ENCODE measurements around the gene HAUS1.

HAUS1 gene

DNA sequence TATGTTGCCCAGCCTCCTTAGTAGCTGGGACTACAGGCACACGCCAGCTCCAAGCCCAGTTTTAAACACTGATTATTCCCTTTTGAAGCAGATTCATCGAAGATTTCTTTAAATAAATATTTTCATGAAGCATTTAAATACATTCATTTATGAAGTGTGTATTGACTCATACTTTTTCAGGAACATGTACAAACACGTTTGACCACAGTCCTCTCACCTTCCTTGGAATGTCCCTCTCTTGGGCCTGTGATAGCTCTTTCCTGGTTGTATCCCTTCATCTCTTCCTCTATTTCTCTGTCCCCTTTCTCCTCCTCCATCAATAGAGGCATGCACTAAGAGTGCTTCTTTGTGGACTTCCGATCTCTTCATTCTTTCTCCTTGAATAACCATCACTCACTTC lies 34.7 kb upstream of the HAUS1 start:
- DNase-seq (ENCODE audit: insufficient read length, low spot score) (no peak), FAIRE-seq (peak; percentile 47)
- TF ChIP-seq SPI1 (IDR thresholded peaks at IDR 0.05; ENCODE audit: low read depth, low read length) (0 out of 2 replicates have a peak, but pooled peaks have one; percentile 16), TAF1 (IDR thresholded peaks at IDR 0.05; ENCODE audit: low read depth, low read length) (no peak)

DNA sequence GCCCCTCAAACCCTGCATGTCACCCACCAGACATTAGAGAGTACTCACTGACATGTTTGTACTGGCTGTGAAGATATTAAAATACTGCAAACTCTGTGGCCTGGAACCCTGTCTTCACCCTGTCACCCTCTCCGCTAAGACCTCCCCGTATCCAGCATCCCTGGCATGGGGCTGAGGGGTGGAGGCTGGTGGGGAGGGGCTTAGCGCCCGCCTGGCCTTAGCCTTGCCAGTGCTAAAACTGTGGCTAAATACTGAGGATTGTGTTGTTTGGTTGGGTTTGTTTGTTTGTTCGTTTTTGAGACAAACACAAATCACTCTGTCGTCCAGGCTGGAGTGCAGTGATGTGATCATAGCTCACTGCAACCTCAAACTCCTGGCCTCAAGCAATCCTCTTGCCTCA lies 34.0 kb upstream of the HAUS1 start:
- TF ChIP-seq TAF1 (IDR thresholded peaks at IDR 0.05; ENCODE audit: low read depth, low read length) (no peak), POLR2A (IDR thresholded peaks at IDR 0.05; ENCODE audit: low read depth, low read length) (no peak), POLR2AphosphoS5 (IDR thresholded peaks at IDR 0.05; ENCODE audit: low read depth, low read length) (no peak), SPI1 (IDR thresholded peaks at IDR 0.05; ENCODE audit: low read depth, low read length) (no peak), PAX5 (IDR thresholded peaks at IDR 0.05; ENCODE audit: insufficient read depth, low read length, severe bottlenecking) (no peak), POU2F2 (IDR thresholded peaks at IDR 0.05; ENCODE audit: low read depth, low read length) (no peak)
- DNase-seq (ENCODE audit: insufficient read length, low spot score) (no peak), FAIRE-seq (peak; percentile 74)

DNA sequence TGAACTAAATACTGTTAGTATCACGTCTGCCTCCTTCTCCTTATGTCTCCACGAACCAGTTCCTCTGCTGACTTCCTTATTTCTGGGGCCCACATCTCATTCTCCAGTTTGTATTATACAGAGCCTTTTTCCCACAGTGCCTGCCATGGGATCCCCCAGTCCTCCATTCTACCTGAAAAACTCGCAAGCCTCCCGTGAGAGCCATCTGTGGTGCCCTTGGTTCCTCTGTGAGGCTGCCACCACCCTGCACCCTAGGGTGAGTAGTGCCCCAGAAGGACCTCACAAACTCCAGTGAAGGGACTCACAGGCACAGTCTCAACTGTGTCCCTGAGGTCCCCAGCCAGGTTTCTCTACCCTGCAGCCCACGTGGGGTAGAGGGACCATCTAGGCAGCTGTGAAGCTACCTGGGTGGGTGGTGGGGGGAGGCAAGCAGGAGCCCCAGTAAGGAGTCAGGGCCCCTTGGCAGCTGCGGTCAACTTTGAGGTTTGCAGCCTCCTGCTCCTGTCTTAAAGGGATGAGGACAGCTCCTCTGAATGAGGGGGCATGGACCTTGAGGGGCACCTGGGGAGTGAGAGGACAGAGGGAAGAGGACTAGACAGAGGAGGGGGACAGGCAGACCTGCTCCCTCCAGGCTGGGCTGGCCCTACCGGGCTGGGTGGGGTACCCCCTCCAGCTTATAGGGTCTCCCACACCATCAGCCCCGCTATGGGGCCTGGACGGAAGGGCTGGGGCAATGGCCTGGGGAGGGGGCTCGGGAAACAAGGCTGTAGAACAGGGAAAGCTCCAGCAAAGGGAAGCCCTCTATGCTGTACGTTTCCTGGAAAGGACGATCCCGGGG lies 33.2 kb upstream of the HAUS1 start:
- FAIRE-seq (peak; percentile 52), DNase-seq (ENCODE audit: insufficient read length, low spot score) (no peak)
- peak; percentile 74 for TF ChIP-seq SPI1 (IDR thresholded peaks at IDR 0.05; ENCODE audit: low read depth, low read length)
- no peak for TF ChIP-seq TAF1 (IDR thresholded peaks at IDR 0.05; ENCODE audit: low read depth, low read length)

DNA sequence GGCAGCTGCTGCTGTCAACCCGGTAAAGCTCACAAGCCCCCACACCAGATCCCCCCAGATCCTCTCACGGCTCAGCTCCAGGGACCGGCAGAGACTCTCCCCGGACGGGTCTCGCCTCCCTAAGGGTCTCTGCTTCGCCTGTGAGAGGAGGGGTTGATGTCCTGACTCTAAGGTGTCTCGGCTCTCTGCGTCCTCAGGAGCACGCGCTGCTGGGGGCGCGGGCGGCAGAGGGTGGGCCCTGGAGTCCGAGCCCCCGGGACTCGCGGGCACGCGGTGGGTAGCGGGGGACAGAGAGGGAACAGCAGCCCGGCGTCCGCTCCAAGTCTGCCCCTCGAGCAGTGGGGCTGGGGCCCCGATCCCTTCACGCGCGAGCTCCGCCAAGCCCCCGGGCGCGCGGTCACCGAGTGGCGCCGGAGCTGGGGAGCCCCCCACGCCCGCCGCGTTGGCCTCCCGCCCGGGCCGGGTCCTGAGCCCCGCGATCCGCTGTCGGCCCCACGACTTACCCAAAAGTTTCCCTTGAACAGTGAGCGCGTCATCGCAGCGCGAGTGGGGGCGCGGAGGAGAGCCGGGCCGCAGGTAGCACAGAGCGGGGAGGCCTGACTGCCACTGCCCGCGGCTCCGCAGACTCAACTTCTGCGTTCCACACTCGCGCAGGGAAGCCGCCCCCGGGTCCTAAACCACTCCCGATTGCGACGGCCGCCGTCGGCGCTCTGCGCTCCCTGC lies 32.4 kb upstream of the HAUS1 start, which contains the start of gene PSTPIP2:
Gene PSTPIP2 (minus strand): TSS at position 608 of the 723 bp plus-strand sequence. CDS start 72 bp downstream, at position 536.
- peak; percentile 49 for DNase-seq (ENCODE audit: insufficient read length, low spot score)
- peak; percentile 90 for FAIRE-seq
- TF ChIP-seq POU2F2 (IDR thresholded peaks at IDR 0.05; ENCODE audit: low read depth, low read length) (peak; percentile 39; the same call in 1 of the 2 replicates), POLR2A (IDR thresholded peaks at IDR 0.05; ENCODE audit: low read depth, low read length) (peak; percentile 60), POLR2AphosphoS5 (IDR thresholded peaks at IDR 0.05; ENCODE audit: low read depth, low read length) (peak; percentile 51; the same call in 1 of the 2 replicates), TAF1 (IDR thresholded peaks at IDR 0.05; ENCODE audit: low read depth, low read length) (peak; percentile 62; the same call in 1 of the 2 replicates), SPI1 (IDR thresholded peaks at IDR 0.05; ENCODE audit: low read depth, low read length) (no peak)

DNA sequence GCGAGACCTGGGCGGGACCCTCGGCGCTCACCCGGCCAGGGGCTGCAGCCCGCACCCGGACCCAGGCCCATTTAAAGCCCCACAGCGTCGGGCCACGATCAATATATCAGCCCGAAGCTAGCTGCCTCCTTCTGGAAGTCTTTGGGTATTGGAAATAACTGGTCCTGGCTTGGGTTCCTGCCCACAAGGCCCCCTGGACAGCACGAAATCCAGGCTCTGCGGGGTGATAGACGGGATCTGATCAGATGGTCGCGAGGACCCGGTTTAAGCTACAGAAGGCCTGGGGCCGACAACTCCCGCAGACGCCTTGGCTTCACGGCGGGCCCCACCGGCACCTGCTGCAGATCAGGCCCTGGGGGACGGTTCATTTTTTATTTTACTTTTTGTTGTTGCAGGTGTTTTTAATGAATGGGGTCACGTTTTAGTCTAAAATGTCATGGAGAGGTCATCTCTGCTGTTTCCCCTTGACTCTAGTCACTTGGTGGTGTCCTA lies 31.8 kb upstream of the HAUS1 start:
- FAIRE-seq = no peak
- no peak for DNase-seq (ENCODE audit: insufficient read length, low spot score)
- TF ChIP-seq POU2F2 (IDR thresholded peaks at IDR 0.05; ENCODE audit: low read depth, low read length) (0 out of 2 replicates have a peak, but pooled peaks have one; percentile 4), PAX5 (IDR thresholded peaks at IDR 0.05; ENCODE audit: insufficient read depth, low read length, severe bottlenecking) (no peak)

DNA sequence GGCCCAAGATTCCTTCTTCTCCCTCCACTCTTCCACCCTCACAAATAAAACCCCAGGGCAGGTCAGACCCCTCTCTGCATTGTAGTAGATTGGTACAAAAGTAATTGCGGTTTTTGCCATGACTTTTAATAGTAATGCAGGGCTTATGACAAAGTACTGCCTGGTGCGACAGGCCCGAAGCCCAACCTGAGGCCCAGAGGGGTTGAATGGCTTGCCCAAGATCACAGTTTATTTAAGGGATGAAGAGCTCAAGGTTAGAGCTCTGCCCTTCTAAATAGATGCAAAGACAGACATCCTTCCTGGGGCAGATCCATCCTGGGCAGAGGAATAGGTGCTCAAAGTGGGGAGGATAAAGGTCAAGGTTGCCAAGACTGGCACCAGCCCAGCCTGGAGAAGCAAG lies 31.2 kb upstream of the HAUS1 start:
- FAIRE-seq (no peak), DNase-seq (ENCODE audit: insufficient read length, low spot score) (no peak)
- TF ChIP-seq SPI1 (IDR thresholded peaks at IDR 0.05; ENCODE audit: low read depth, low read length) = no peak
- TF ChIP-seq TAF1 (IDR thresholded peaks at IDR 0.05; ENCODE audit: low read depth, low read length) = no peak
- TF ChIP-seq POU2F2 (IDR thresholded peaks at IDR 0.05; ENCODE audit: low read depth, low read length) = no peak
- no peak for TF ChIP-seq PAX5 (IDR thresholded peaks at IDR 0.05; ENCODE audit: insufficient read depth, low read length, severe bottlenecking)
- TF ChIP-seq POLR2AphosphoS5 (IDR thresholded peaks at IDR 0.05; ENCODE audit: low read depth, low read length) = no peak
- TF ChIP-seq POLR2A (IDR thresholded peaks at IDR 0.05; ENCODE audit: low read depth, low read length) = no peak

DNA sequence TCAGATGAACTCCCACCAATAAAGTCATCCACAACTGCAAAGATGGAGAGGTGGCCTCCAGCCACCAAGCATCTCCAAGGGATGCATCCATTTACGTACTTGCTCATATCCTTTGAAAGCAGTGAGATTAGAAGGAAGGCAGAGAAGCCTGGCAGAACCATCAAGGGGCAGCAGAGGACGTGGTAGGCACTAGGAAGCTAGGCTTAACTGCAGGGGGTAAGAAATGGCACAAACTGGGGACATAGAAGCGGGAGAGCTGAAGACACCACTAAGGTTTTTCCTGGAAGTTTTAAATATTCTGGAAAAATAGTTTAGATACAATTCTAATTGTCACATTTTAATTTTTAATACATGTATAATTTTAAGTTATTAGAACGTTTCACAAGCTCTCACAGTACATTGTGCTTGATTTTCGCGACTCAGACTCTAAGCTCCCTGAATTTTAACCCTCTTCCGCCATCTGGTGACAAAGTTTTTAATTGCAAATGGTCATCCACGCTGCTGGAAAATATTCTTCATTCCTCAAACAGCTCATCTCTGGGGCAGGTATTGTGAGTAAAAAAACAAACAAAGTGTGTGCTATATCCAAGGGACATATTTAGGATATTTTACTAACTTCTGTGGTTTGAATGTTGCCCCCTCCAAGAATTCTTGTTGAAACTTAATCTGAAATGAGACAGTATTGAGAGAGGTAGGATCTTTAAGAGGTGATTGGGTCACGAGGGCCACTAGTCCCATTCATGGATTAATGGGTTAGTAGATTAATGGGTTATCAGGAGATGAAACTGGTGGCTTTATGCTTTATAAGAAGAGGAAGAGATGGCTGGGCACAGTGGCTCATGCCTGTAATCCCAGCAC lies 30.5 kb upstream of the HAUS1 start:
- DNase-seq (ENCODE audit: insufficient read length, low spot score) (no peak), FAIRE-seq (peak; percentile 48)
- TF ChIP-seq SPI1 (IDR thresholded peaks at IDR 0.05; ENCODE audit: low read depth, low read length) (no peak), POLR2AphosphoS5 (IDR thresholded peaks at IDR 0.05; ENCODE audit: low read depth, low read length) (no peak), POLR2A (IDR thresholded peaks at IDR 0.05; ENCODE audit: low read depth, low read length) (no peak), POU2F2 (IDR thresholded peaks at IDR 0.05; ENCODE audit: low read depth, low read length) (no peak), TAF1 (IDR thresholded peaks at IDR 0.05; ENCODE audit: low read depth, low read length) (no peak), PAX5 (IDR thresholded peaks at IDR 0.05; ENCODE audit: insufficient read depth, low read length, severe bottlenecking) (no peak)

DNA sequence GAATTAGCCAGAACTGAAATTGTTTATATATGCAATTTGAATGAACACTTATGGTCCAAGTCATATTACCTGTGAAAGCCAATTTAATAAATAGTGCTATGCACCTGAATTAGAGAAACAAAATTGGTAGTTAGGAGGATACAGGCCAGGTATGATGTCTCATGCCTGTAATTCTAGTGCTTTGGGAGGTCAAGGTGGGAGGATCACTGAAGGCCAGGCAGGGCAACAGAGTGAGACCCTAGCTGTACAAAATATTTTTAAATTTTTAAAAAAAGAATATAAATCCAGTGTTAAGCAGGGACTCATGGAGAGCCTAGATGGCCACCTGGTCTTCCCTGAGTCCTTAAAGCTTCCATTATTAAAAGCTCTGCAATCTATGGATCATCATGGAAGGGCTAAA lies 24.8 kb upstream of the HAUS1 start:
- DNase-seq (ENCODE audit: insufficient read length, low spot score) = no peak
- FAIRE-seq = no peak
- TF ChIP-seq POLR2AphosphoS5 (IDR thresholded peaks at IDR 0.05; ENCODE audit: low read depth, low read length) (0 out of 2 replicates have a peak, but pooled peaks have one; percentile 5), POLR2A (IDR thresholded peaks at IDR 0.05; ENCODE audit: low read depth, low read length) (no peak)

DNA sequence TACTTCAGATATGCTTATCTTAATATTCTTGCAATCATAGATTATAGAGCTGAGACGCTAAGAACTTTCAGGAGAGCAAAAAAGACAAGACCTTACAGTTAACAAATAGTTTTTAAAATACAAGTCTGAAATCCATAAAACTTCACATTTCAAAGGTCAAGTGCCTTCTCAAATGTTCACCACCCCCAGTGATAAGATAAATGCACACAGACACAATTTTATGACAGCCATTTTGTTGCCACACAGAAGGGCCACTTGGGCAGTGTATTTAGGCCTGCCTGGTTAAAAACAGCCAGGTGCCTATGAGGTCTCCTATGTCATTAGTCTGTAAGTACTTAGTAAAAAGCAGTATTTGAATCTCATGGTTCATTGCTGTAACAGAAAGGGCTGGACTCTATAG lies 24.0 kb upstream of the HAUS1 start:
- TF ChIP-seq POLR2AphosphoS5 (IDR thresholded peaks at IDR 0.05; ENCODE audit: low read depth, low read length) (no peak), PAX5 (IDR thresholded peaks at IDR 0.05; ENCODE audit: insufficient read depth, low read length, severe bottlenecking) (no peak), POLR2A (IDR thresholded peaks at IDR 0.05; ENCODE audit: low read depth, low read length) (no peak), SPI1 (IDR thresholded peaks at IDR 0.05; ENCODE audit: low read depth, low read length) (no peak), POU2F2 (IDR thresholded peaks at IDR 0.05; ENCODE audit: low read depth, low read length) (no peak), TAF1 (IDR thresholded peaks at IDR 0.05; ENCODE audit: low read depth, low read length) (no peak)
- FAIRE-seq = no peak
- no peak for DNase-seq (ENCODE audit: insufficient read length, low spot score)

Measured in GM12891 (cell line).